Cardiac fibroblast (primary cell): ENCODE results near the gene ADAM30.
A peak's percentile ranks its signal among the peaks of the same experiment; 100 is the strongest.

Experiments used
- DNase-seq, 2 donors: peaks; one replicate each; pipeline versions ENCODE4 v3.0.0 to v3.0.0-alpha.2; 2010; ENCODE audit warnings: low read depth in 2 of 2
- H3K4me3 ChIP-seq, 2 donors: replicated peaks in 1 of 2; 1 replicate in 1 of 2; 2 replicates in 1 of 2; pipeline ENCODE4 v1.5.1; 2011; ENCODE audit warnings: low read depth in 2 of 2, low read length in 2 of 2, mild to moderate bottlenecking in 2 of 2, moderate library complexity in 1 of 2
- TF ChIP-seq, protein P1 (sequence below): IDR thresholded peaks from one replicate; pipeline ENCODE4 v1.5.1; 2011; ENCODE audit warnings: low read depth, mild to moderate bottlenecking, low read length, inconsistent platforms

The ADAM30 gene

DNA sequence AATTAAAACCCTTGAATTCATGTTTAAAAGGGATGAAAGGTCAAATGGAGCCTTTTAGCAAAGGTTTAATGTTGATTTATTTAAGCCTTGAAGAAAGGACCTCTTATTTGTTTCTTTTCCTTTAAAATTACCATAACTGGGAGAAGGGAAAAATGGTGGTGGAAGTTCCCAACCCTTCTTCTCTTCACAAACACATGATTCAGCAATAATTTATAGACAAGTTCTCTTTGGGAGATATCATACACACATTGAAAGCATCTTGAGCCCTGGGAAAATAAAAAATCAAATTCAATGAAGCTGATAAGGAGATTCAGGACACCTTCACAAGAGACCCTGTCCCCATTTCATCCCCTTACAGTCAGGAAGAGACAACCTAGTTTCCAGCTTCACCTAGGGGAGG, 8.9 kb downstream of the ADAM30 start:
- DNase-seq = no peak
- no peak overlapping the region for H3K4me3 ChIP-seq
- TF ChIP-seq, protein P1, sequence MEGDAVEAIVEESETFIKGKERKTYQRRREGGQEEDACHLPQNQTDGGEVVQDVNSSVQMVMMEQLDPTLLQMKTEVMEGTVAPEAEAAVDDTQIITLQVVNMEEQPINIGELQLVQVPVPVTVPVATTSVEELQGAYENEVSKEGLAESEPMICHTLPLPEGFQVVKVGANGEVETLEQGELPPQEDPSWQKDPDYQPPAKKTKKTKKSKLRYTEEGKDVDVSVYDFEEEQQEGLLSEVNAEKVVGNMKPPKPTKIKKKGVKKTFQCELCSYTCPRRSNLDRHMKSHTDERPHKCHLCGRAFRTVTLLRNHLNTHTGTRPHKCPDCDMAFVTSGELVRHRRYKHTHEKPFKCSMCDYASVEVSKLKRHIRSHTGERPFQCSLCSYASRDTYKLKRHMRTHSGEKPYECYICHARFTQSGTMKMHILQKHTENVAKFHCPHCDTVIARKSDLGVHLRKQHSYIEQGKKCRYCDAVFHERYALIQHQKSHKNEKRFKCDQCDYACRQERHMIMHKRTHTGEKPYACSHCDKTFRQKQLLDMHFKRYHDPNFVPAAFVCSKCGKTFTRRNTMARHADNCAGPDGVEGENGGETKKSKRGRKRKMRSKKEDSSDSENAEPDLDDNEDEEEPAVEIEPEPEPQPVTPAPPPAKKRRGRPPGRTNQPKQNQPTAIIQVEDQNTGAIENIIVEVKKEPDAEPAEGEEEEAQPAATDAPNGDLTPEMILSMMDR = no peak

DNA sequence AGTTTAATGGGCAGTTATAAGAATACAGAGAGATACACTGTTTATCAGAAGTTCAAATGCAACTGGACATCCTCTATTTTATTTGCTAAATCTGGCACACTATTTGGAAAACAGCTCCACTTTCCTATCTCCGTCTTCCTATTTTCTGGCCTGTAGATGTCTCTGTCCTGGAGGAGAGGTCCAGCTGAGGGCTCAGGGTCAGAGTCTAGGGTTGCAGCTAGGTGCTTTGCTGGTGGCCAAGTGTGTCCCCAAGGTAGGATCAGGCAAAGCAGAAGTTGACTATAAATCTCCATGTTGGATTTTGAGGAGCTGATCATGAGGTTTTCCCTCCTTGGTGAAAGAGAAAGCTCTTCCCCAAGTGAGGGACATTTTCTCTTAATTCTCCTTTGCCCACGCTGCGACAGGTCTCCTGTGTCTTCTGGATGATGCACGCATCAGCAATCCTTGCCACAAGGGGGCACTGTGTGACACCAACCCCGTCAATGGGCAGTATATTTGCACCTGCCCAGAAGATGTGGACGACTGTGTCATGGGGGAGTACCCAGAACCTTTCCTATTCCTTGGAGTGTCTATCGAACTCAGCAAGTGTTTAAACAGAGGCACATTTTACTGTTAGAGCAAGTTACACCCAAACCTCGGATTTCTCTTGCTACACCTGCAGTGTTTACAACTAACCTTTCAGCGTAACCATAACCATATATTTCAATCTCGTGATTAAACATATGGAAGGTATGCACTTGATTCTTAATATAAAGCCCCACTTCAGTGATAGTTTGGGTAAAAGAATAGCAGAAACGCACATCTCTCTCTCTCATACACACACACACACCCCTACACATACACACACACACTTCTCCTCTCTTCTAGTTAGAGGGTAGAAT, 10.2 kb downstream of the ADAM30 start:
- peak; percentile 46 to 72 for DNase-seq
- TF ChIP-seq, protein P1 = peak; percentile 87
- H3K4me3 ChIP-seq = no peak overlapping the region

DNA sequence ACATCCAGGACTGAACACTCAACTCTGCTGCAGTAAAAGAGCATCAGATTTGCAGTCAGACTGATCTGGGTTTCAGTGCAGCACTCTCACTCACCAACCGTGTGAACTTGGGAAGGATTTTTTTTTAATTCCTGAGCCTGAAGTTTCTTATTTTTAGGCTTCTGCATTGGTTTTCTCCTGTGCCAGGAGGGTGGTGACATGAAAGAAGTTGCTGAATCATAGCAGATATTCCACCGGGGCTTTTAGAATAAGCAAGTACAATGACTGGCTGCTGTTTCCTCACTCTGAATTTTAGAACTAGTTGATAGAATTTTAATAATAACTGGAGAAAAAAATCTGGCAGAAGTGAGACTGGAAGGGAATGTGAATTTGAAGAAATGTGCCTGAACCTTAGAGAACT, 11.6 kb downstream of the ADAM30 start:
- DNase-seq = peak; percentile 53 to 58
- TF ChIP-seq, protein P1 = no peak
- H3K4me3 ChIP-seq = no peak overlapping the region

DNA sequence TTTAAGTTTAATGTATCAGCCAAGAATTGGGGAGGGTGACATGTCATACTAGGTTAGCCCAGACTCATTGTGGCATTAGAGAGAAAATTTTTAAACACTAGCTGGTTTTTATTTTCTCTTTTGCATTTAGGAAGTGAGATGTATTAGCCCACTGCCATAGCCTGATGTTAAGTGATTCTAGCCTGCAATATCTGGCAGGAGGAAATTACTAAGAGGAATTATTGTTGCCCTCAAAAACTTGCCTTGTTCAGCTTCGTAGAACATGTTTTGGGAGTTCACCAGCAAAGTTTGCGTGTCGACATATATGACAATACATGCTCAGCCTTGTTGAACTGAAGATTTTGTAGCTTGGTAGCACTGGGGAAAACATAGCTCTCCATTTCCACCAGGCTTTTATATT, 12.5 kb downstream of the ADAM30 start:
- no peak overlapping the region for H3K4me3 ChIP-seq
- TF ChIP-seq, protein P1 = no peak
- DNase-seq = no peak

DNA sequence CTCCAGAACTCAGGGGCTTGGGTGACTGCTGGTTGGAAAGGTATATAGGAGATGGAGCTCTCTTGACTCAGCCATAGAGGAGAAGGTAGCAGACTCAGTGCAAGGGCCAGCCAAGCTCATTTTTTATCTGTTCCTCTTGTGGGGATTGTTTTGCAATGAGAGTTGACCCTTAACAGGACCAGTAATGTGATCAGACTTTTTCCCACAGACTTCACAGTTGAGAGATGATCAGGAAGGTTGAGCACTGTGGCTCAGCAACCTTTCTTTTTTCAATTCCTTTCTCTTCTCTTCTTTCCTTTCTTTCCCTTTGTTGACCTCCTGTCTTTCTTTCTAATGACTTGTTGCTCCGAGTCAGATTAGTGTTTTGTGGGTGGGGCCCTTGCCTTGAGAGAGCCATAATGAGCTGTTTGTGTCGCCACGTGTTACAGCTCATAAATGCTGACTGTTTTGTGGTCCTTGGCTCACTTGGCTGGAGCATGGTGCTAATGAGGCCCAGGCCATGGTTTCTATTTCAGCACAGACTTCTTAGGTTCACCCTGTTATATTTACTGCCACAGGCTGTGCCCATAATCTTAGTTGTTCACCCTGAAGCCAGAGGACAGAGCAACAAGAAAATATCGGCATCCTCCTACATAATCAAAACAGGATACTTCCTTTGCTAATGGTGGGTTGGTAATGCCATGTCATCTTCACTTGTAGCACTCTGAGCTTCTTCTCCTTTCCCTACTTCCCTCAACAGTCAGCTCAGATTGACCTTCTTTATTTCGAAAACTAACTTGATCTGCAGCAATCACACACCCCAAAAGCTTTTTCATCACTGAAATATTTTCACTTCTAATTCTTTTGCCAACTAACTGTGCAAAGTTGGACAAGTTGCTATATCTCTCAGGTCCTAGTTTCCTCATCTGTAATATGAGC, 13.9 kb downstream of the ADAM30 start:
- no peak for DNase-seq
- TF ChIP-seq, protein P1 = no peak
- no peak overlapping the region for H3K4me3 ChIP-seq

DNA sequence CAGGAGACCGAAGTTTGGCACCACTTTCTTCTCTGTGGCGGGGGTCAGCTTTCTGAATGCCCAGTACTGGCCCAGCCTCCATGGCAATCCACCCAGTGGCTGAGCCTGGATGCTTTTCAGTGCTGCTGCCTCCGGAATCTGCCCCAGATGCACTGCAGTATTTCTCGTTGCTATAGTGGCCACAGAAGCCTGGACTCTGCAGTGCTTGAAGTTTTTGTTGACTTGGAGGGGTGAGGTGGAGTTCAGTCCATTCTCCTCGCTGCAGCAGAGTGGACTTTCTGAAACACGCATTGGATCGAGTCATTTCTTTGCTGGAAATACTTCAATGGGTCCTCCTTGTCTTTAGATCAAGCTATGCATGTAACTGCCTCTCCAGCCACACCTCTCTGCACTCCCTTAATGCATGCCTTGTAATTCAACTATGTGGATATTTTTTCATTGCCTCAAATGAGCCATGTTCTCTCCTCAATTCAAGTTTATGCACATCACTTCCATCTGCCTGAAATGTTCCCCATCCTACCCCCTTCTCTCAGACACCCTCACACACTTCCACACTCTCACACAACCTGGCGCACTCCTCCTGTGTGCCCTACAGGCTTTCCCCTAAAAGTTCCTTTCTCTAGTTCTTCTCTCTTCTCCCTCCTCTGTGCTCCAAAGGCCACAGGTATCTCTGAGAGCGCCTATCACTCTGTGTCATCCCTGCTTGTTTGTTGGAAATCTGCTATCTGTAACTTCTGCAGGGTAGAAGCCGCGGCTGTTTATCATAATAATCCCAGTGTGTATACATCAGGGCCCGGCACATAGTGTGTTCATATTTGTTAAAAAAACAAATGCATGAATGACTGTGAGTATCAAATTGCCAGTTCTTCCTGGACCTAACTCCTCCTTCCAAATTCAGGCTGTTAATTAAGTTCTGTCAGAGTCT, 16.5 kb downstream of the ADAM30 start:
- TF ChIP-seq, protein P1 = no peak
- DNase-seq = no peak
- H3K4me3 ChIP-seq = no peak overlapping the region
